K562 (cell line): Measurements from ENCODE around the gene MTARC2. TPM values are rescaled to one million over a fixed set of nuclear protein-coding genes. Genes with fewer than 3 reads are reported as not detected.

Experiments
- ATAC-seq: fragments of 200-7000 bp; cut with Tn5 transposase; 3 replicates; pipeline ENCODE4 v1.9.1; 2020; ENCODE audit warnings: moderate library complexity
- BruUV-seq: library from RNA; stranded (reverse); fragments of 400-500 nt; replicated peaks from 2 replicates; lab custom pipeline; 2021; lab: Mats Ljungman, UMichigan
- CTCF ChIA-PET: fragments of 300-600 bp; formaldehyde crosslinking; extraction: SDS; loops from one replicate; lab custom pipeline; 2021; ENCODE audit warnings: low intra/inter-chr PET ratio; lab: Yijun Ruan, JAX
- POLR2A ChIA-PET: fragments of 300-600, 350-650 bp; sonication (Branson Sonifier 250); formaldehyde crosslinking; extraction: SDS; loops from one replicate; lab custom pipeline; 2021; ENCODE audit warnings: antibody characterized with exemption, inconsistent platforms; lab: Yijun Ruan, JAX
- DNase-seq, 4 experiments: peaks; one replicate each; pipeline versions ENCODE4 v3.0.0 to v3.0.0-alpha.2; 2011 to 2018; ENCODE audit warnings: low spot score in 3 of 4, mixed read lengths in 3 of 4; ENCODE audit errors: extremely low read depth in 1 of 4
- FAIRE-seq: peaks from 2 replicates; lab custom pipeline; 2011; peaks lifted over from hg19 to GRCh38; lab: Jason Lieb, UNC
- H2AFZ ChIP-seq: 2 replicates; pipeline ENCODE4 v1.6.0; 2011; ENCODE audit warnings: low read depth, low read length, control low read depth, inconsistent platforms
- H3K27ac ChIP-seq: fragments of 200-600 bp; 3 replicates; pipeline ENCODE4 v1.8.0; 2011; ENCODE audit warnings: low read depth, mild to moderate bottlenecking, control low read depth, inconsistent platforms, low read length, moderate library complexity, mixed read lengths; ENCODE audit errors: extremely low read depth
- H3K27me3 ChIP-seq, 2 experiments: fragments of 300-600 bp in 1 of 2; 2 replicates in 1 of 2; 3 replicates in 1 of 2; pipeline versions ENCODE4 v1.6.0 to v1.8.0; 2011; ENCODE audit warnings: inconsistent platforms in 2 of 2, low read length in 2 of 2, mild to moderate bottlenecking in 1 of 2, mixed read lengths in 1 of 2, moderate library complexity in 1 of 2; ENCODE audit not compliant: control insufficient read depth in 2 of 2, insufficient read depth in 2 of 2
- H3K36me3 ChIP-seq: fragments of 300-600 bp; 3 replicates; pipeline ENCODE4 v1.8.0; 2011; ENCODE audit warnings: mild to moderate bottlenecking, low read length, inconsistent platforms; ENCODE audit not compliant: control insufficient read depth, insufficient read depth
- H3K4me1 ChIP-seq, 2 experiments: fragments of 200-600 bp in 1 of 2; replicated peaks in 1 of 2; 2 replicates in 1 of 2; 3 replicates in 1 of 2; pipeline versions ENCODE4 v1.5.1 to v1.8.0; 2011; ENCODE audit warnings: inconsistent platforms in 2 of 2, low read length in 2 of 2, mild to moderate bottlenecking in 1 of 2, mixed read lengths in 1 of 2, moderate library complexity in 1 of 2; ENCODE audit not compliant: control insufficient read depth in 2 of 2, insufficient read depth in 2 of 2
- H3K4me2 ChIP-seq: 2 replicates; pipeline ENCODE4 v1.6.1; 2011; ENCODE audit warnings: low read length, control low read depth, inconsistent platforms, mixed read lengths; ENCODE audit not compliant: insufficient read depth
- H3K4me3 ChIP-seq: fragments of 200-600 bp; sonication (generic), shearing (Covaris generic); 2 replicates; pipeline ENCODE4 v1.5.1; 2016; ENCODE audit warnings: control low read depth, inconsistent platforms
- H3K79me2 ChIP-seq: fragments of 200-600 bp; 3 replicates; pipeline ENCODE4 v1.8.0; 2011; ENCODE audit warnings: low read length, inconsistent platforms; ENCODE audit not compliant: control insufficient read depth, insufficient read depth
- H3K9ac ChIP-seq, 2 experiments: 2 replicates each; pipeline versions ENCODE4 v1.6.0 to v1.6.1; 2011; ENCODE audit warnings: low read depth in 2 of 2, low read length in 2 of 2, control low read depth in 1 of 2, inconsistent platforms in 1 of 2, mild to moderate bottlenecking in 1 of 2, mixed read lengths in 1 of 2; ENCODE audit not compliant: insufficient read depth in 1 of 2
- H3K9me1 ChIP-seq: one replicate; pipeline ENCODE4 v1.6.0; 2011; ENCODE audit warnings: inconsistent platforms, mild to moderate bottlenecking, low read length, moderate library complexity; ENCODE audit not compliant: control insufficient read depth, insufficient read depth
- H3K9me3 ChIP-seq: replicated peaks from 2 replicates; pipeline ENCODE4 v1.5.1; 2011; ENCODE audit warnings: low read depth, low read length, inconsistent platforms; ENCODE audit not compliant: control insufficient read depth, insufficient read depth
- H4K20me1 ChIP-seq: replicated peaks from 2 replicates; pipeline ENCODE4 v1.6.1; 2011; ENCODE audit warnings: low read length, inconsistent platforms, mixed read lengths; ENCODE audit not compliant: control insufficient read depth, insufficient read depth
- CBFA2T3 ChIP-seq: fragments of 450-650 bp; IDR thresholded peaks from 2 replicates; pipeline ENCODE4 v1.6.1; 2017
- CC2D1A ChIP-seq: fragments of 450-650 bp; IDR thresholded peaks from 2 replicates; pipeline ENCODE4 v1.6.1; 2017; ENCODE audit warnings: mild to moderate bottlenecking
- ERF ChIP-seq: fragments of 450-650 bp; formaldehyde crosslinking; IDR thresholded peaks from 2 replicates; pipeline ENCODE4 v1.4.0; 2020; ENCODE audit warnings: mild to moderate bottlenecking, mixed read lengths
- ETV6 ChIP-seq, 3 experiments: fragments of 150-350 bp in 1 of 3; sonication (generic) in 1 of 3; formaldehyde crosslinking in 1 of 3; IDR thresholded peaks; 2 replicates each; pipeline versions ENCODE4 v1.6.1 to v1.8.0; 2014 to 2022; ENCODE audit warnings: borderline replicate concordance in 2 of 3, low read depth in 2 of 3, antibody characterized with exemption in 1 of 3, low read length in 1 of 3, mild to moderate bottlenecking in 1 of 3, missing genetic modification reagents in 1 of 3
- FOXK2 ChIP-seq, 2 experiments: fragments of 450-650 bp; IDR thresholded peaks in 1 of 2; conservative IDR thresholded peaks in 1 of 2; 2 replicates each; pipeline ENCODE4 v1.6.1; 2016; ENCODE audit warnings: low read depth in 2 of 2, mild to moderate bottlenecking in 1 of 2
- KLF10 ChIP-seq: fragments of 250-450 bp; sonication (Bioruptor Pico); IDR thresholded peaks from 2 replicates; pipeline ENCODE4 v1.6.1; 2021; ENCODE audit warnings: matching md5 sums
- SIN3A ChIP-seq, 2 experiments: fragments of 150-350 bp in 1 of 2; IDR thresholded peaks; 2 replicates each; pipeline ENCODE4 v1.6.1; 2011 to 2016; ENCODE audit warnings: borderline replicate concordance in 2 of 2, low read depth in 2 of 2, low read length in 2 of 2, mild to moderate bottlenecking in 2 of 2, moderate library complexity in 2 of 2; ENCODE audit not compliant: control insufficient read depth in 1 of 2
- ZNF778 ChIP-seq: fragments of 450-650 bp; formaldehyde crosslinking; IDR thresholded peaks from 2 replicates; pipeline ENCODE4 v1.4.0; 2020; ENCODE audit warnings: mild to moderate bottlenecking, moderate library complexity
- ZSCAN32 ChIP-seq: fragments of 450-650 bp; formaldehyde crosslinking; IDR thresholded peaks from 2 replicates; pipeline ENCODE4 v1.4.0; 2020; ENCODE audit warnings: mild to moderate bottlenecking, moderate library complexity
- WGBS: fragments of 100-300 bp; shearing (Covaris generic); methylation state at CpG from one replicate; pipeline ENCODE4 v1.1.6; 2016; ENCODE audit warnings: low coverage, mixed read lengths; ENCODE audit not compliant: insufficient coverage; ENCODE audit errors: missing lambda C conversion rate; 5-methylcytosine and 5-hydroxymethylcytosine counted together
- in situ Hi-C: fragments of 300-500 bp; cut with MboI; formaldehyde crosslinking; loops from 4 replicates; pipeline ENCODE4 v1.15.0; 2018; ENCODE audit warnings: inconsistent platforms, mixed read lengths
- intact Hi-C: fragments of 100-400 bp; cut with micrococcal nuclease; formaldehyde crosslinking; loops from 2 replicates; pipeline ENCODE4 v1.14.2; 2022
- polyA plus RNA-seq, 8 experiments: library from polyadenylated mRNA; depleted of rRNA in 4 of 8; stranded (reverse) in 5 of 8; unstranded in 3 of 8; fragments of >200 nt; fragmentation: Nextera tagmentation in 2 of 8; fragmentation: Illumina TruSeq in 1 of 8; extraction: Ambion mirVana in 2 of 8; extraction: Trizol in 1 of 8; gene quantifications; 2 replicates each; pipeline versions ENCODE4 v1.2.1 to v1.2.3, GENCODE V29; 2011 to 2014; ENCODE audit warnings: inconsistent platforms in 1 of 8, missing spikeins in 1 of 8
- total RNA-seq, 7 experiments: library from RNA; depleted of rRNA in 6 of 7; stranded (reverse); fragments of >200 nt in 6 of 7; fragmentation: Illumina TruSeq in 2 of 7; extraction: Trizol in 2 of 7; gene quantifications; 2 replicates each; pipeline versions ENCODE4 v1.2.1 to v1.2.3, GENCODE V29; 2011 to 2021; ENCODE audit warnings: low replicate concordance in 1 of 7
- TF ChIP-seq, protein P1 (sequence below): fragments of 200-400 bp; formaldehyde crosslinking; IDR thresholded peaks from 2 replicates; pipeline ENCODE4 v1.6.1; 2017; ENCODE audit warnings: mild to moderate bottlenecking, low read depth, low read length, moderate library complexity
- TF ChIP-seq, protein P2 (sequence below): conservative IDR thresholded peaks from 2 replicates; pipeline ENCODE4 v1.6.1; 2011; ENCODE audit warnings: low read depth, mild to moderate bottlenecking, low read length; ENCODE audit not compliant: control insufficient read depth

Gene MTARC2
- total and polyA plus RNA-seq, 9 of the 15 experiments (the other 6 are each of a cell fraction or from before 2014, with no cell fraction given) = 0.03 to 0.35 TPM; not detected in 7

DNA sequence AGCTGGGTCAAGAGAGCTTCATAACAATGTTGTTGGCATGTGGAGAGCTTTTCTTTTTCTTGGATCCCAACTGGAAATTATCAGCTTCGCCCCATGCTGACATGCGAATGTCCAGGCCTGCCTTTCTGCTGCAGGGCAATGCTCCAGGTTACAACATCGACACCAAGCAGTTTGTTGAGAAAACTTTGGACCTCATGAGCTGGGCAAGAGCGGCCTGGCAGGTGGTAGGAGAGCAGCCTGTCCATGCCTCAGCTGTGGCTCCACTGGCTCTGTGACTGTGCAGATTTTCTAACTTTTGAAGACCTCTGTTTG is 80.0 kb downstream of the MTARC2 start:
- Histone ChIP-seq H3K36me3 (no peaks in the 10 kb centered on the region), H3K4me3 (no peak overlapping the region), H3K79me2 (no peaks in the 10 kb centered on the region), H3K4me2 (no peak overlapping the region), H3K27ac (no peak overlapping the region), H3K4me1 (no peaks in the 10 kb centered on the region), H4K20me1 (no peaks in the 10 kb centered on the region), H2AFZ (no peak overlapping the region), H3K9me3 (no peaks in the 10 kb centered on the region), H3K9ac (no peak overlapping the region), H3K9me1 (no peaks in the 10 kb centered on the region), H3K27me3 (no peaks in the 10 kb centered on the region)
- 3% methylated on average over 4 of the region's 4 CpGs for WGBS
- no TSS peak for BruUV-seq
- POLR2A ChIA-PET = no interaction called here
- DNase-seq (no peak), FAIRE-seq (no peak), ATAC-seq (no peak)
- no peak for TF ChIP-seq CBFA2T3
- no peak for TF ChIP-seq ZNF778 (CRISPR knock-in tag)
- CTCF ChIA-PET = no interaction called here
- intact Hi-C loops (no loop called here), in situ Hi-C loops (no loop called here)

DNA sequence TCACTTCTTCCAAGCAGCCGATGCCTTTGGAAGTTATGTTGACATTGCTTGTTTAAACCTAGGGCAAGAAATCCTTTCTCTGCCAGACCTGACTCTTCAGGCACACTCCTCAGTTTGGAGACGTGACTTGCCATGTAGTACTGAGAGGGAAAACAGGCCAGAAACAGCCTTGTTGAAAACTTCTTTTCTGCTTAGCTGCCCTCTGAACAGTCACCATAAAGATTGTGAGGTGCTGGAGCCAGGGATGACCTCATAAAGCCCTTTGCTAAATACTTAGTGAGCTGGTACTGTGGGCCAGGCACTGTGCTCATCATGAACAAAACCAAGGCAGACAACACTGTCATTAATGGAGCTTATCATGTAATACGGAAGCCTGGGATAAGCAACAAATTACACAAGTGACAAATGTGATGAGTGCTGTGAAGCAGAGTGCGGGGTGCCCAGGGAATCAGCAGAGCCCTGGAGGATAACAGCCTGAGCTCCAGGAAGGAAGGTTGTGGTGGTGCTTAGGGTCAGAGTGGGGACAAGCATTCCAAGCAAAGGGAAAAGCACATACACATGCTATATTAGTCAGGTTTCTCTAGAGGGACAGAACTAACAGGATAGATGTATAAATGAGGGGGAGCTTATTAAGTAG is 80.9 kb downstream of the MTARC2 start:
- Histone ChIP-seq H3K27ac (no peak overlapping the region), H3K4me2 (no peak overlapping the region), H3K36me3 (no peaks in the 10 kb centered on the region), H3K4me3 (no peak overlapping the region), H3K4me1 (no peaks in the 10 kb centered on the region), H3K9ac (no peak overlapping the region), H3K79me2 (no peaks in the 10 kb centered on the region), H4K20me1 (no peaks in the 10 kb centered on the region), H3K9me3 (no peaks in the 10 kb centered on the region), H3K9me1 (no peaks in the 10 kb centered on the region), H3K27me3 (no peaks in the 10 kb centered on the region), H2AFZ (no peak overlapping the region)
- no peak for DNase-seq
- ATAC-seq = no peak
- intact Hi-C loops (no loop called here), in situ Hi-C loops (no loop called here)
- no TSS peak for BruUV-seq
- ChIA-PET POLR2A (no interaction called here), CTCF (no interaction called here)
- no peak for FAIRE-seq
- WGBS = 2% methylated on average over 4 of the region's 4 CpGs
- no peak for TF ChIP-seq ZSCAN32 (CRISPR knock-in tag)
- TF ChIP-seq SIN3A (IDR thresholded peaks at IDR 0.05; ENCODE audit: borderline replicate concordance in 2 of 2, control insufficient read depth in 1 of 2, low read depth in 2 of 2, low read length in 2 of 2) = no peak
- no peak for TF ChIP-seq ETV6 (IDR thresholded peaks at IDR 0.05; ENCODE audit: borderline replicate concordance in 1 of 2, low read depth in 2 of 2, low read length in 1 of 2)
- no peak for TF ChIP-seq ETV6 (CRISPR knock-in tag; IDR thresholded peaks at IDR 0.05; ENCODE audit: borderline replicate concordance)
- no peak for TF ChIP-seq CC2D1A
- no peak for TF ChIP-seq KLF10 (CRISPR knock-in tag)
- TF ChIP-seq, protein P1, sequence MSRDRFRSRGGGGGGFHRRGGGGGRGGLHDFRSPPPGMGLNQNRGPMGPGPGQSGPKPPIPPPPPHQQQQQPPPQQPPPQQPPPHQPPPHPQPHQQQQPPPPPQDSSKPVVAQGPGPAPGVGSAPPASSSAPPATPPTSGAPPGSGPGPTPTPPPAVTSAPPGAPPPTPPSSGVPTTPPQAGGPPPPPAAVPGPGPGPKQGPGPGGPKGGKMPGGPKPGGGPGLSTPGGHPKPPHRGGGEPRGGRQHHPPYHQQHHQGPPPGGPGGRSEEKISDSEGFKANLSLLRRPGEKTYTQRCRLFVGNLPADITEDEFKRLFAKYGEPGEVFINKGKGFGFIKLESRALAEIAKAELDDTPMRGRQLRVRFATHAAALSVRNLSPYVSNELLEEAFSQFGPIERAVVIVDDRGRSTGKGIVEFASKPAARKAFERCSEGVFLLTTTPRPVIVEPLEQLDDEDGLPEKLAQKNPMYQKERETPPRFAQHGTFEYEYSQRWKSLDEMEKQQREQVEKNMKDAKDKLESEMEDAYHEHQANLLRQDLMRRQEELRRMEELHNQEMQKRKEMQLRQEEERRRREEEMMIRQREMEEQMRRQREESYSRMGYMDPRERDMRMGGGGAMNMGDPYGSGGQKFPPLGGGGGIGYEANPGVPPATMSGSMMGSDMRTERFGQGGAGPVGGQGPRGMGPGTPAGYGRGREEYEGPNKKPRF = no peak
- no peak for TF ChIP-seq ERF (CRISPR knock-in tag)
- TF ChIP-seq FOXK2 (conservative IDR thresholded peaks at IDR 0.05 in 1 of 2, IDR thresholded peaks at IDR 0.05 in 1 of 2; ENCODE audit: low read depth in 2 of 2) = no peak
- TF ChIP-seq, protein P2, sequence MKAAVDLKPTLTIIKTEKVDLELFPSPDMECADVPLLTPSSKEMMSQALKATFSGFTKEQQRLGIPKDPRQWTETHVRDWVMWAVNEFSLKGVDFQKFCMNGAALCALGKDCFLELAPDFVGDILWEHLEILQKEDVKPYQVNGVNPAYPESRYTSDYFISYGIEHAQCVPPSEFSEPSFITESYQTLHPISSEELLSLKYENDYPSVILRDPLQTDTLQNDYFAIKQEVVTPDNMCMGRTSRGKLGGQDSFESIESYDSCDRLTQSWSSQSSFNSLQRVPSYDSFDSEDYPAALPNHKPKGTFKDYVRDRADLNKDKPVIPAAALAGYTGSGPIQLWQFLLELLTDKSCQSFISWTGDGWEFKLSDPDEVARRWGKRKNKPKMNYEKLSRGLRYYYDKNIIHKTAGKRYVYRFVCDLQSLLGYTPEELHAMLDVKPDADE = no peak
